Stimulated activated CD8-positive, alpha-beta memory T cell treated with anti-CD3 and anti-CD28 coated beads, Interleukin-7, amount 100 ng/mL, for 24 hours (primary cell): ENCODE data around the gene TXNRD2.

ENCODE experiments used
- DNase-seq: peaks from one replicate; pipeline ENCODE4 v3.0.0-alpha.2; 2020; ENCODE audit warnings: low read depth

Gene TXNRD2

GRCh38 chr22:19966908-19967750, 25.5 kb upstream of the TXNRD2 start:
- no peak for DNase-seq

- no peak for DNase-seq
Measured at GRCh38 chr22:19965771-19966709, 24.4 kb upstream of the TXNRD2 start.

- no peak for DNase-seq
Measured at GRCh38 chr22:19964701-19965386, 23.2 kb upstream of the TXNRD2 start.

- DNase-seq: no peak
Measured at GRCh38 chr22:19963863-19964642, 22.4 kb upstream of the TXNRD2 start.

- DNase-seq: no peak
Measured at GRCh38 chr22:19962909-19963806, 21.5 kb upstream of the TXNRD2 start.

GRCh38 chr22:19962246-19962908, 20.8 kb upstream of the TXNRD2 start:
- peak; percentile 36 for DNase-seq

GRCh38 chr22:19961868-19962245, 20.2 kb upstream of the TXNRD2 start:
- DNase-seq: no peak

- DNase-seq: no peak
Measured at GRCh38 chr22:19961201-19961580, 19.6 kb upstream of the TXNRD2 start.

- no peak for DNase-seq
Measured at GRCh38 chr22:19960491-19961200, 19.0 kb upstream of the TXNRD2 start.

- no peak for DNase-seq
Measured at GRCh38 chr22:19959587-19960490, 18.2 kb upstream of the TXNRD2 start.

GRCh38 chr22:19959043-19959586, 17.5 kb upstream of the TXNRD2 start:
- DNase-seq: no peak

- DNase-seq: no peak
Measured at GRCh38 chr22:19958083-19959042, 16.7 kb upstream of the TXNRD2 start.

- DNase-seq: no peak
Measured at GRCh38 chr22:19957445-19957844, 15.8 kb upstream of the TXNRD2 start.

- DNase-seq: no peak
Measured at GRCh38 chr22:19955241-19956128, 13.9 kb upstream of the TXNRD2 start.

GRCh38 chr22:19951346-19951745, 9.7 kb upstream of the TXNRD2 start:
- no peak for DNase-seq
